ENCODE measurements around the gene VEGFB.

DNA sequence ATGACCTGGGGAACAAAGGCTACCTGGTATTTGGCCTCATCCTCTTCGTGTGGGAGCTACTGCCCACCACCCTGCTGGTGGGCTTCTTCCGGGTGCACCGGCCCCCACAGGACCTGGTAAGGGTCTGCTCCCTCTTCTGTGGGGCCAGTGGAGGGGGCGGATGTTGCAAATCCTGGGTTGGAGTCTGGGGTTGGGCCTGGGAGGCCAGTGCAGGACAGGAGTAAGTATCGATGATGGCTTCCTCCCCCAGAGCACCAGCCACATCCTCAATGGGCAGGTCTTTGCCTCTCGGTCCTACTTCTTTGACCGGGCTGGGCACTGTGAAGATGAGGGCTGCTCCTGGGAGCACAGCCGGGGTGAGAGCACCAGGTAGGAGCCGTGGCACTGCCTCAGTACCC is 54.0 kb downstream of the VEGFB start:
- TF ChIP-seq TEAD4 (IDR thresholded peaks at IDR 0.05) (no peak), CEBPB (IDR thresholded peaks at IDR 0.05) (no peak), EP300 (IDR thresholded peaks at IDR 0.05; ENCODE audit: borderline replicate concordance) (no peak), FOXM1 (IDR thresholded peaks at IDR 0.05; ENCODE audit: borderline replicate concordance, low read depth) (no peak), YY1 (IDR thresholded peaks at IDR 0.05; ENCODE audit: low read depth) (no peak), TAF1 (IDR thresholded peaks at IDR 0.05; ENCODE audit: low read depth) (no peak)
- TF ChIP-seq, protein P1, sequence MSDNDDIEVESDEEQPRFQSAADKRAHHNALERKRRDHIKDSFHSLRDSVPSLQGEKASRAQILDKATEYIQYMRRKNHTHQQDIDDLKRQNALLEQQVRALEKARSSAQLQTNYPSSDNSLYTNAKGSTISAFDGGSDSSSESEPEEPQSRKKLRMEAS (IDR thresholded peaks at IDR 0.05), result no peak
